Coronary artery (tissue), 2 donors: ENCODE measurements around the gene CDH10.

Experiments used
- DNase-seq: peaks from one replicate; pipeline ENCODE4 v3.0.0-alpha.2; 2017; ENCODE audit warnings: low spot score
- H3K27ac ChIP-seq, 2 donors: fragments of 200-600 bp; sonication (generic); one replicate each; pipeline ENCODE4 v1.5.1; 2016 to 2019
- H3K4me3 ChIP-seq: fragments of 200-600 bp; sonication (generic); 2 replicates; pipeline ENCODE4 v1.5.1; 2016; ENCODE audit warnings: mild to moderate bottlenecking, moderate library complexity
- CTCF ChIP-seq: fragments of 200-600 bp; sonication (generic); IDR thresholded peaks from one replicate; pipeline ENCODE4 v1.5.1; 2019; ENCODE audit warnings: antibody characterized with exemption

CDH10 gene

GRCh38 chr5:24615159-24615558 lies 29.6 kb downstream of the CDH10 start:
- DNase-seq = no peak
- no peak for TF ChIP-seq CTCF

DNA sequence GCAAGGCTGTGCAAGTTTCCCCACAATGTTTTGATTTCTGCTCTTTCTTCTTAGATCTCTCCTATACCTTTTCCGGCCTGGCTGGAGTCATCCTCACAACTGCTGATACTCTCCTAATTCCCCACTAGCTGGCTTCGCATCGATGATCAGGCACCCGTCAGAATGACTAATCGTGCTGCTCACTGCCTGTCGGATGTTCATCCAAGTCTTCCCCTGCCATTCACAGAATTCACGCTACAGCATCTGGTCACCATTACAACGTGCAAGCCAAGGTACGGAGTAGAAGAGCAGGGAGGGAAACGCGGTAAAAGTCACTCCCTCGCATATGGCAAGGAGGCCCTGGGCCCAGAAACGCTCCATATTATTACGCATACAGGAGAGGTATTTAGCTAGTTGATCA lies 35.1 kb downstream of the CDH10 start:
- no peak overlapping the region for H3K27ac ChIP-seq
- H3K4me3 ChIP-seq = no peak overlapping the region
- no peak for DNase-seq
- no peak for TF ChIP-seq CTCF

More at GRCh38 chr5:24615159-24615558, 29.6 kb downstream of the CDH10 start:
- H3K27ac ChIP-seq = no peak overlapping the region
- no peak overlapping the region for H3K4me3 ChIP-seq

GRCh38 chr5:24606971-24607370 lies 37.8 kb downstream of the CDH10 start:
- TF ChIP-seq CTCF = no peak
- H3K4me3 ChIP-seq = no peak overlapping the region
- no peak for DNase-seq
- H3K27ac ChIP-seq = no peak overlapping the region

DNA sequence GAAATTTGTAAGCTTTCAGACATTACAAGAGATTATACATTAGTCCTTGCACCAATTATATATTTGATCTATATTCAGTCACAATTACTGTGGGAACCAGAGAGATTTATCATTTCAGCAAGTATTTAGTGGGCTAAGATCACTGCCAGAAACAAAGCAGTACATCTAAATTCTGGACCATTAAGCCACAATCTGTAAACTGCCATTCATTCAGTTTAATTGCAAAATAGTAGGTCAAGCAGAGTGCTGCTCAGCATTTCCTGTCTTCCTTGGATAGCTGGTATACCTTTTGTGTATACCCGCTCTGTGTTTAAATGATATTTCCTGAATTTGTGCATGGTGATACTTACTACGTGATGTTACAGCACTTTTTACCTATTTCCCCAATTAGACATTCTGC lies 42.6 kb downstream of the CDH10 start:
- H3K27ac ChIP-seq = no peak overlapping the region
- H3K4me3 ChIP-seq = no peak overlapping the region
- DNase-seq = no peak
- TF ChIP-seq CTCF = no peak

GRCh38 chr5:24598956-24599355 lies 45.8 kb downstream of the CDH10 start:
- TF ChIP-seq CTCF = no peak
- Histone ChIP-seq H3K27ac (no peak overlapping the region), H3K4me3 (no peak overlapping the region)
- no peak for DNase-seq

DNA sequence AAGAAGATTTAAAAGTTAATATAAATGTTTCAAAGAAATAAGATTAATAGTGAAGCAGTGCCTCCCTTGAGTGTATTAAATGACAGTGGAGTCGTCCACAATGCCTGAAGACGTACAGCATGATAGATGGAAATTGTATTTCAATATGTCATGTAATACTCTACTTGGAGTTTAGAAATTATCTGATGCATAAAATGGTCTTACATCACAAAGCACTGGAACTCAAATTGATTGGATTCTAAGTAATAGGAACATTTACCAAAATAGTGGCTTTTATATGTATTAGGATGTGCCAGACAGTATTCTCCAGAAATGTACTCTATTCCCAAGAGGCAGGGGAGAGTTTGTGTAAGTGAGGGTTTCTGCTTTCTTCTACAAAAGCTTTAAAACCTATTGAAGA lies 49.4 kb downstream of the CDH10 start:
- Histone ChIP-seq H3K4me3 (no peak overlapping the region), H3K27ac (no peak overlapping the region)
- DNase-seq = no peak
- no peak for TF ChIP-seq CTCF

- no peak for TF ChIP-seq CTCF
- Histone ChIP-seq H3K4me3 (no peak overlapping the region), H3K27ac (no peak overlapping the region)
- DNase-seq = no peak
Measured at GRCh38 chr5:24591426-24591825, 53.4 kb downstream of the CDH10 start.
